Right lobe of liver (tissue), 6 donors: Measurements from ENCODE around the gene BLTP3A. TPM values are rescaled to one million over a fixed set of nuclear protein-coding genes. Genes with fewer than 3 reads are reported as not detected.
"Not testable (repeated sequence)": the region's sequence is repeated elsewhere in the genome, so short reads cannot be mapped to it uniquely, and the experiment has no call there.

Experiments
- ATAC-seq, 4 donors: fragments of 200-7000 bp; cut with Tn5 transposase; one replicate each; pipeline ENCODE4 v1.9.1; 2020; ENCODE audit warnings: mild to moderate bottlenecking in 4 of 4, moderate library complexity in 4 of 4
- DNase-seq, 3 donors: peaks; one replicate each; pipeline ENCODE4 v3.0.0-alpha.2; 2020
- H3K27ac ChIP-seq, 3 donors: fragments of 200-600 bp; one replicate each; pipeline ENCODE4 v1.8.0; 2022
- H3K27me3 ChIP-seq, 2 donors: fragments of 200-600 bp; one replicate each; pipeline ENCODE4 v1.8.0; 2022
- H3K36me3 ChIP-seq, 4 donors: fragments of 200-600 bp; sonication (generic) in 1 of 4; one replicate each; pipeline versions ENCODE4 v1.5.1 to v1.8.0; 2017 to 2022; ENCODE audit warnings: control low read depth in 1 of 4
- H3K4me1 ChIP-seq, 4 donors: fragments of 200-600 bp; sonication (generic) in 1 of 4; one replicate each; pipeline versions ENCODE4 v1.5.1 to v1.8.0; 2017 to 2022; ENCODE audit warnings: control low read depth in 1 of 4
- H3K4me3 ChIP-seq, 3 donors: fragments of 200-600 bp; one replicate each; pipeline ENCODE4 v1.8.0; 2022
- H3K9me3 ChIP-seq, 4 donors: fragments of 200-600 bp; sonication (generic) in 1 of 4; one replicate each; pipeline versions ENCODE4 v1.5.1 to v1.8.0; 2017 to 2022; ENCODE audit warnings: control low read depth in 1 of 4
- CTCF ChIP-seq, 4 donors: fragments of 200-600 bp in 3 of 4; fragments of 450-650 bp in 1 of 4; IDR thresholded peaks; one replicate each; pipeline versions ENCODE4 v1.5.1 to v1.8.0; 2016 to 2022; ENCODE audit warnings: antibody characterized with exemption in 4 of 4, mild to moderate bottlenecking in 2 of 4
- POLR2A ChIP-seq: fragments of 450-650 bp; IDR thresholded peaks from one replicate; pipeline ENCODE4 v1.6.1; 2017; ENCODE audit warnings: antibody characterized with exemption, mild to moderate bottlenecking
- WGBS: methylation state at CpG from one replicate; pipeline ENCODE4 v1.1.6; 2018; ENCODE audit warnings: low coverage, low lambda C conversion rate; ENCODE audit not compliant: insufficient coverage; ENCODE audit errors: missing lambda C conversion rate; 5-methylcytosine and 5-hydroxymethylcytosine counted together
- intact Hi-C, 2 donors: fragments of 100-400 bp; cut with DNase I; formaldehyde crosslinking; loops; one replicate each; pipeline versions ENCODE4 v1.11.2 to v1.14.1; 2022
- total RNA-seq, 6 experiments: library from RNA; depleted of rRNA in 2 of 6; stranded (reverse); fragments of >200 nt in 2 of 6; fragmentation: NEBNext Ultra II Directional in 3 of 6; extraction: Animal tissue kit (Norgen Biotek cat#: 25700) in 3 of 6; gene quantifications; one replicate each; pipeline versions ENCODE4 v1.1.0 to v1.2.4, GENCODE V29; 2016 to 2023
- donor health status: DM: no; HTN: yes; CAD: no.
- donor health status: DM: no; HTN: no; CAD: no.
- donor health status: DM: no; HTN: no; CAD: no.
- donor health status: DM: no; HTN: yes; CAD: no.
- donor health status: DM: no; HTN: yes; CAD: no.

The BLTP3A gene
- total RNA-seq, 6 experiments from 2014 or later = 5.1 to 9.2 (median 7.8) TPM

- Histone ChIP-seq H3K36me3 (no peaks in the 10 kb centered on the region), H3K4me3 (no peak overlapping the region), H3K9me3 (no peaks in the 10 kb centered on the region), H3K27ac (peak overlapping the region in 1 of 3 donors; percentile 50), H3K27me3 (no peaks in the 10 kb centered on the region), H3K4me1 (peaks cover 0 to 34% (median 0%) of the 10 kb centered on the region in 4 donors)
- DNase-seq (no peak), ATAC-seq (peak; percentile 59 to 79 (median 74))
- 65% methylated on average over 6 of the region's 10 CpGs for WGBS
- intact Hi-C loops = no loop called here
- TF ChIP-seq POLR2A = no peak
- TF ChIP-seq CTCF (IDR thresholded peaks at IDR 0.05) = no peak
Observed at GRCh38 chr6:34745277-34746103, 46.4 kb upstream of the BLTP3A start.

- Histone ChIP-seq H3K27ac (peak overlapping the region in 1 of 3 donors; percentile 50), H3K36me3 (no peaks in the 10 kb centered on the region), H3K4me3 (no peak overlapping the region), H3K9me3 (no peaks in the 10 kb centered on the region), H3K4me1 (peaks cover 0 to 34% (median 0%) of the 10 kb centered on the region in 4 donors), H3K27me3 (no peaks in the 10 kb centered on the region)
- TF ChIP-seq CTCF (IDR thresholded peaks at IDR 0.05) (no peak), POLR2A (no peak)
- intact Hi-C loops = no loop called here
- no peak for DNase-seq
- WGBS = 56% methylated on average over 3 of the region's 6 CpGs
- ATAC-seq = peak in 2 of 4 donors; percentile 14 to 34
Observed at GRCh38 chr6:34746104-34746846, 45.6 kb upstream of the BLTP3A start.

GRCh38 chr6:34748757-34749156 lies 43.1 kb upstream of the BLTP3A start:
- TF ChIP-seq CTCF (IDR thresholded peaks at IDR 0.05) (no peak), POLR2A (no peak)
- peaks cover 0 to 20% (median 0%) of the 10 kb centered on the region in 4 donors for H3K4me1 ChIP-seq
- H3K36me3 ChIP-seq = no peaks in the 10 kb centered on the region
- intact Hi-C loops = no loop called here
- DNase-seq (no peak), ATAC-seq (no peak)
- no peak overlapping the region for H3K27ac ChIP-seq
- no peaks in the 10 kb centered on the region for H3K9me3 ChIP-seq
- H3K27me3 ChIP-seq = no peaks in the 10 kb centered on the region
- WGBS = 92% methylated on average over 2 of the region's 2 CpGs
- H3K4me3 ChIP-seq = no peak overlapping the region

GRCh38 chr6:34756513-34756856 lies 35.4 kb upstream of the BLTP3A start:
- Histone ChIP-seq H3K4me3 (peak overlapping the region; percentile 58 to 79 (median 71)), H3K27ac (peak overlapping the region; percentile 89 to 95 (median 91))
- H3K4me1 ChIP-seq, intact Hi-C loops, H3K36me3 ChIP-seq, H3K9me3 ChIP-seq, DNase-seq, H3K27me3 ChIP-seq: not testable (repeated sequence)
- peak in 3 of 4 donors; percentile 26 to 32 (median 27) for TF ChIP-seq CTCF (IDR thresholded peaks at IDR 0.05)
- peak; percentile 43 to 58 (median 51) for ATAC-seq
- 25% methylated on average over 7 of the region's 17 CpGs for WGBS
